Fibroblast of the conjunctiva (primary cell): ENCODE data around the gene POR.
"Not testable (repeated sequence)": the region's sequence is repeated elsewhere in the genome, so short reads cannot be mapped to it uniquely, and the experiment has no call there.

Experiments
- DNase-seq: peaks from one replicate; pipeline ENCODE4 v3.0.0-alpha.2; 2010; ENCODE audit warnings: low read depth

POR gene

GRCh38 chr7:76029682-76030081 is 114.7 kb downstream of the POR start:
- DNase-seq, result not testable (repeated sequence)

GRCh38 chr7:76031964-76032363 is 117.0 kb downstream of the POR start:
- DNase-seq, result no peak
